ENCODE results near the gene SLC39A10.

Gene SLC39A10

DNA sequence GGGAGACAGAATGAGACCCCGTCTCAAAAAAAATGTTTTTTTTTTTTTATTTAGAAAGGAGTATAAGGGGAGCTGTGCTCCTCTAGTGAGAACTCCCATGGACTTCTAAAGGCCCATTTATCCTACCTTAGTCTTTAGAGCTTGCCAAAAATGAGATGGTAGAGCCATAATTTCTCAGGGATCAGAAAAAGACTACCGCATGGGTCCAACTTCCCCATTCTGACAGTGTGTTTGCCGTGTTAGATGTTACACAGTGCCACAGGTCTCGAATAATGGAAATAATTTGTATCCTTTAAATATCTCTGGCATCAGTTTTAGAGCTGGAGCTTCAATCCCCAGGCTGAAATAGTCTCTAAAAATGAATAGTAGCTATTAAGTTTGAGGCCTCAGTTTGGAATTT lies 6.0 kb upstream of the SLC39A10 start:
- Histone ChIP-seq H3K9me2 (replicated peaks; ENCODE audit: insufficient read depth, low read length) (no peaks in the 10 kb centered on the region), H3K4me2 (ENCODE audit: low read depth, low read length) (peak overlapping the region; percentile 51; the same call in 1 of the 2 replicates), H3K36me3 (replicated peaks; ENCODE audit: insufficient read depth, low read length) (no peaks in the 10 kb centered on the region), H3K9me3 (replicated peaks; ENCODE audit: insufficient read depth, low read length) (no peaks in the 10 kb centered on the region), H3K27me3 (replicated peaks; ENCODE audit: insufficient read depth, low read length) (no peaks in the 10 kb centered on the region), H3K4me3 (ENCODE audit: low read length) (no peak overlapping the region), H2AFZ (ENCODE audit: low read length) (no peak overlapping the region), H3K27ac (ENCODE audit: low read length) (peak overlapping the region; percentile 93; the same call in 1 of the 2 replicates), H3F3A (ENCODE audit: insufficient read depth, low read length) (peaks cover 14% of the 10 kb centered on the region), H3K9ac (ENCODE audit: low read length) (no peak overlapping the region), H3K4me1 (ENCODE audit: low read length) (peaks cover 22% of the 10 kb centered on the region), H4K20me1 (ENCODE audit: insufficient read depth, low read length) (no peaks in the 10 kb centered on the region), H3K79me2 (ENCODE audit: low read length) (no peaks in the 10 kb centered on the region)
- TF ChIP-seq, protein P1, sequence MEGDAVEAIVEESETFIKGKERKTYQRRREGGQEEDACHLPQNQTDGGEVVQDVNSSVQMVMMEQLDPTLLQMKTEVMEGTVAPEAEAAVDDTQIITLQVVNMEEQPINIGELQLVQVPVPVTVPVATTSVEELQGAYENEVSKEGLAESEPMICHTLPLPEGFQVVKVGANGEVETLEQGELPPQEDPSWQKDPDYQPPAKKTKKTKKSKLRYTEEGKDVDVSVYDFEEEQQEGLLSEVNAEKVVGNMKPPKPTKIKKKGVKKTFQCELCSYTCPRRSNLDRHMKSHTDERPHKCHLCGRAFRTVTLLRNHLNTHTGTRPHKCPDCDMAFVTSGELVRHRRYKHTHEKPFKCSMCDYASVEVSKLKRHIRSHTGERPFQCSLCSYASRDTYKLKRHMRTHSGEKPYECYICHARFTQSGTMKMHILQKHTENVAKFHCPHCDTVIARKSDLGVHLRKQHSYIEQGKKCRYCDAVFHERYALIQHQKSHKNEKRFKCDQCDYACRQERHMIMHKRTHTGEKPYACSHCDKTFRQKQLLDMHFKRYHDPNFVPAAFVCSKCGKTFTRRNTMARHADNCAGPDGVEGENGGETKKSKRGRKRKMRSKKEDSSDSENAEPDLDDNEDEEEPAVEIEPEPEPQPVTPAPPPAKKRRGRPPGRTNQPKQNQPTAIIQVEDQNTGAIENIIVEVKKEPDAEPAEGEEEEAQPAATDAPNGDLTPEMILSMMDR (IDR thresholded peaks at IDR 0.05; ENCODE audit: low read length): no peak
- TF ChIP-seq EZH2phosphoT487 (IDR thresholded peaks at IDR 0.05; ENCODE audit: low read length): no peak
- TF ChIP-seq EZH2 (optimal IDR thresholded peaks at IDR 0.05; ENCODE audit: low read depth, low read length): no peak
- no peak for DNase-seq

- no peaks in the 10 kb centered on the region for H3K9me2 ChIP-seq (replicated peaks; ENCODE audit: insufficient read depth, low read length)
- H3K4me3 ChIP-seq (ENCODE audit: low read length): no peak overlapping the region
- no peak for TF ChIP-seq EZH2phosphoT487 (IDR thresholded peaks at IDR 0.05; ENCODE audit: low read length)
- no peak for TF ChIP-seq EZH2 (optimal IDR thresholded peaks at IDR 0.05; ENCODE audit: low read depth, low read length)
- TF ChIP-seq, protein P1 (IDR thresholded peaks at IDR 0.05; ENCODE audit: low read length): no peak
- H3K79me2 ChIP-seq (ENCODE audit: low read length): peaks cover 4% of the 10 kb centered on the region
- H2AFZ ChIP-seq (ENCODE audit: low read length): no peak overlapping the region
- no peak overlapping the region for H3K9ac ChIP-seq (ENCODE audit: low read length)
- H3K9me3 ChIP-seq (replicated peaks; ENCODE audit: insufficient read depth, low read length): no peaks in the 10 kb centered on the region
- H3K36me3 ChIP-seq (replicated peaks; ENCODE audit: insufficient read depth, low read length): no peaks in the 10 kb centered on the region
- H3K27ac ChIP-seq (ENCODE audit: low read length): no peak overlapping the region
- H3K4me1 ChIP-seq (ENCODE audit: low read length): peaks cover 13% of the 10 kb centered on the region
- no peak for DNase-seq
- no peaks in the 10 kb centered on the region for H3K27me3 ChIP-seq (replicated peaks; ENCODE audit: insufficient read depth, low read length)
- peaks cover 14% of the 10 kb centered on the region for H3F3A ChIP-seq (ENCODE audit: insufficient read depth, low read length)
- H3K4me2 ChIP-seq (ENCODE audit: low read depth, low read length): no peak overlapping the region
- no peaks in the 10 kb centered on the region for H4K20me1 ChIP-seq (ENCODE audit: insufficient read depth, low read length)
Measured at GRCh38 chr2:195652911-195653310, 4.1 kb upstream of the SLC39A10 start.

GRCh38 chr2:195656161-195656858 lies 716 bp upstream of the SLC39A10 start:
- Histone ChIP-seq H3K36me3 (replicated peaks; ENCODE audit: insufficient read depth, low read length) (no peaks in the 10 kb centered on the region), H3K4me2 (ENCODE audit: low read depth, low read length) (peak overlapping the region; percentile 52), H3K27me3 (replicated peaks; ENCODE audit: insufficient read depth, low read length) (no peaks in the 10 kb centered on the region), H2AFZ (ENCODE audit: low read length) (peak overlapping the region; percentile 84), H3K9ac (ENCODE audit: low read length) (peak overlapping the region; percentile 97; the same call in 1 of the 2 replicates), H3K27ac (ENCODE audit: low read length) (peak overlapping the region; percentile 71; the same call in 1 of the 2 replicates), H3F3A (ENCODE audit: insufficient read depth, low read length) (0 out of 2 replicates have a peak, but pooled peaks cover 6% of the 10 kb centered on the region), H4K20me1 (ENCODE audit: insufficient read depth, low read length) (no peaks in the 10 kb centered on the region), H3K4me1 (ENCODE audit: low read length) (peaks cover 18% of the 10 kb centered on the region; the same call in 1 of the 2 replicates), H3K79me2 (ENCODE audit: low read length) (peaks cover 23% of the 10 kb centered on the region), H3K4me3 (ENCODE audit: low read length) (peak overlapping the region; percentile 86), H3K9me3 (replicated peaks; ENCODE audit: insufficient read depth, low read length) (no peaks in the 10 kb centered on the region), H3K9me2 (replicated peaks; ENCODE audit: insufficient read depth, low read length) (no peaks in the 10 kb centered on the region)
- TF ChIP-seq, protein P1 (IDR thresholded peaks at IDR 0.05; ENCODE audit: low read length): no peak
- TF ChIP-seq EZH2phosphoT487 (IDR thresholded peaks at IDR 0.05; ENCODE audit: low read length) (no peak), EZH2 (optimal IDR thresholded peaks at IDR 0.05; ENCODE audit: low read depth, low read length) (no peak)
- DNase-seq: no peak

Measured in MM.1S (cell line).